ENCODE results near the gene CORO2A. TPM values are rescaled to one million over a fixed set of nuclear protein-coding genes. Genes with fewer than 3 reads are reported as not detected.

The CORO2A gene
- total and polyA plus RNA-seq, 8 donors: 2.8 to 26.7 (median 10.7) TPM

DNA sequence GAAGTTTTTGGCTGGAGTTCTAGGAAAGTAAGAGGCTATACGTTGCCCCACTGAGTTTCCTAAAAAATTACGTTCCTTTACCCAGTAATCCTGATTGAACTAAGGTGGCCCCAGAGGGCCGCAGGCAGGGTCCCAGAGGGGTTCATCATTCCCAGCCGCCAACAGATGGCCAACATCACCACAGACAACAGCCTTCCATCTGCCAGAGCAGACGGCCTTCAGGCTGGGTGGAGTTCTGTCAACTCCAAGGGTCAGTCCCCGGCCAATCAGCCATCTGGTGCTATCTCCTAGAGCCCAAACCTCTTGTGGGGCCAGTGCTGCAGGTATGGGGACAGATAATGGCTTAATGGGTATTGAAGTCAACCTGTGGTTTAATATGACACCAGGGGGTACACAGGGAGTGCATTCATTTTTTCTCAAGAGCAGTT, 32.6 kb upstream of the CORO2A start:
- DNase-seq: no peak
- Histone ChIP-seq H3K27ac (peak overlapping the region in 1 of 5 donors; percentile 73), H3K4me3 (no peak overlapping the region), H3K4me1 (peaks cover 26 to 71% (median 49%) of the 10 kb centered on the region in 4 donors), H3K27me3 (no peaks in the 10 kb centered on the region), H3K36me3 (peaks cover 11 to 59% (median 42%) of the 10 kb centered on the region in 4 donors), H3K9me3 (no peaks in the 10 kb centered on the region)
- intact Hi-C loops (cut with DNase I; ENCODE audit: low total_unique reads): no loop called here
- 74 to 87% (median 79%) methylated on average over 6 of the region's 6 CpGs for WGBS, 5 donors
- TF ChIP-seq CTCF (IDR thresholded peaks at IDR 0.05) (no peak), POLR2A (IDR thresholded peaks at IDR 0.05) (no peak), EP300 (IDR thresholded peaks at IDR 0.05) (no peak), POLR2AphosphoS5 (IDR thresholded peaks at IDR 0.05) (no peak)

GRCh38 chr9:98222885-98223691, 30.7 kb upstream of the CORO2A start:
- Histone ChIP-seq H3K36me3 (peaks cover 3 to 56% (median 35%) of the 10 kb centered on the region in 4 donors), H3K27me3 (no peaks in the 10 kb centered on the region), H3K4me1 (peaks cover 33 to 64% (median 50%) of the 10 kb centered on the region in 4 donors), H3K4me3 (no peak overlapping the region), H3K27ac (peak overlapping the region; percentile 31 to 56 (median 39)), H3K9me3 (no peaks in the 10 kb centered on the region)
- intact Hi-C loops (cut with DNase I; ENCODE audit: low total_unique reads): no loop called here
- DNase-seq: peak in 1 of 2 donors; percentile 44
- TF ChIP-seq POLR2AphosphoS5 (IDR thresholded peaks at IDR 0.05) (no peak), EP300 (IDR thresholded peaks at IDR 0.05) (no peak), CTCF (IDR thresholded peaks at IDR 0.05) (no peak), POLR2A (IDR thresholded peaks at IDR 0.05) (no peak)
- 49 to 66% (median 56%) methylated on average over 5 of the region's 5 CpGs for WGBS, 5 donors

- peak overlapping the region; percentile 68 to 78 (median 72) for H3K27ac ChIP-seq
- peaks cover 20 to 43% (median 33%) of the 10 kb centered on the region in 4 donors for H3K4me1 ChIP-seq
- intact Hi-C loops (cut with DNase I; ENCODE audit: low total_unique reads): no loop called here
- H3K9me3 ChIP-seq: no peaks in the 10 kb centered on the region
- TF ChIP-seq POLR2A (IDR thresholded peaks at IDR 0.05): no peak
- TF ChIP-seq CTCF (IDR thresholded peaks at IDR 0.05): no peak
- TF ChIP-seq EP300 (IDR thresholded peaks at IDR 0.05): no peak
- TF ChIP-seq POLR2AphosphoS5 (IDR thresholded peaks at IDR 0.05): no peak
- no peak overlapping the region for H3K4me3 ChIP-seq
- 69 to 91% (median 81%) methylated on average over 18 to 21 of the region's 21 CpGs for WGBS, 5 donors
- H3K36me3 ChIP-seq: peaks cover 0 to 62% (median 44%) of the 10 kb centered on the region in 4 donors
- no peaks in the 10 kb centered on the region for H3K27me3 ChIP-seq
- DNase-seq: peak; percentile 36 to 51
Measured at GRCh38 chr9:98220911-98221310, 28.5 kb upstream of the CORO2A start.

- intact Hi-C loops (cut with DNase I; ENCODE audit: low total_unique reads): no loop called here
- TF ChIP-seq POLR2AphosphoS5 (IDR thresholded peaks at IDR 0.05): no peak
- TF ChIP-seq POLR2A (IDR thresholded peaks at IDR 0.05): no peak
- no peak for TF ChIP-seq CTCF (IDR thresholded peaks at IDR 0.05)
- TF ChIP-seq EP300 (IDR thresholded peaks at IDR 0.05): no peak
- no peak overlapping the region for H3K4me3 ChIP-seq
- peaks cover 0 to 61% (median 41%) of the 10 kb centered on the region in 4 donors for H3K36me3 ChIP-seq
- no peaks in the 10 kb centered on the region for H3K9me3 ChIP-seq
- H3K27me3 ChIP-seq: no peaks in the 10 kb centered on the region
- WGBS, 5 donors: 83 to 95% (median 86%) methylated on average over 11 of the region's 11 CpGs
- peak overlapping the region; percentile 68 to 78 (median 72) for H3K27ac ChIP-seq
- no peak for DNase-seq
- peaks cover 13 to 32% (median 25%) of the 10 kb centered on the region in 4 donors for H3K4me1 ChIP-seq
Measured at GRCh38 chr9:98219794-98220370, 27.4 kb upstream of the CORO2A start.
